ENCODE results near the gene CRACDL.

DNA sequence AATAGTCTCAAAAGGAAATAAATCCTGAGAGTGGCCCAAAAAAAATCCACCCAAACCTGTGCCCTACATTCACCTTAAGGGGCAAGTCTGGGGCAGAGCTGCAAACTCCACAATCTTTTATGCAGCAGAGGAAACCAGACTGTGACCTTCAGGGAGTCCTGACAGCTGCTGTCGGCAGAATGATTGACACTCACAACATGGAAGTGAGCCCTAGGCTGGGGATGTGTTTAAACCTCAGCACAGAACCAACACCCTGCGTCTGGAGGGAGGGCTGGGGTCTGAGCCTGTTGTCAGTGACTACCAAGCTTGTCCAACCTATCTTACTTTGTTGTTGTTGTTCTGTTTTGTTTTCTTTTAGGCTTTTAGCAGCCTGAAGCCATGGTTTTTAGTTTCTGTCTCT, 39.6 kb downstream of the CRACDL start:
- TF ChIP-seq, protein P1, sequence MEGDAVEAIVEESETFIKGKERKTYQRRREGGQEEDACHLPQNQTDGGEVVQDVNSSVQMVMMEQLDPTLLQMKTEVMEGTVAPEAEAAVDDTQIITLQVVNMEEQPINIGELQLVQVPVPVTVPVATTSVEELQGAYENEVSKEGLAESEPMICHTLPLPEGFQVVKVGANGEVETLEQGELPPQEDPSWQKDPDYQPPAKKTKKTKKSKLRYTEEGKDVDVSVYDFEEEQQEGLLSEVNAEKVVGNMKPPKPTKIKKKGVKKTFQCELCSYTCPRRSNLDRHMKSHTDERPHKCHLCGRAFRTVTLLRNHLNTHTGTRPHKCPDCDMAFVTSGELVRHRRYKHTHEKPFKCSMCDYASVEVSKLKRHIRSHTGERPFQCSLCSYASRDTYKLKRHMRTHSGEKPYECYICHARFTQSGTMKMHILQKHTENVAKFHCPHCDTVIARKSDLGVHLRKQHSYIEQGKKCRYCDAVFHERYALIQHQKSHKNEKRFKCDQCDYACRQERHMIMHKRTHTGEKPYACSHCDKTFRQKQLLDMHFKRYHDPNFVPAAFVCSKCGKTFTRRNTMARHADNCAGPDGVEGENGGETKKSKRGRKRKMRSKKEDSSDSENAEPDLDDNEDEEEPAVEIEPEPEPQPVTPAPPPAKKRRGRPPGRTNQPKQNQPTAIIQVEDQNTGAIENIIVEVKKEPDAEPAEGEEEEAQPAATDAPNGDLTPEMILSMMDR (IDR thresholded peaks at IDR 0.05; ENCODE audit: insufficient read depth, low read length, poor library complexity, severe bottlenecking): no peak
- TF ChIP-seq EZH2phosphoT487 (conservative IDR thresholded peaks at IDR 0.05; ENCODE audit: low read length): no peak
